IPS-NIHi7 (cell line): ENCODE results near the gene PICK1.
"Not testable (repeated sequence)": the region's sequence is repeated elsewhere in the genome, so short reads cannot be mapped to it uniquely, and the experiment has no call there.

ENCODE experiments used
- DNase-seq: peaks from one replicate; pipeline ENCODE4 v3.0.0; 2012; ENCODE audit warnings: mixed read lengths; ENCODE audit errors: extremely low spot score

Gene PICK1

GRCh38 chr22:38114484-38115398 is 57.5 kb downstream of the PICK1 start:
- peak; percentile 96 for DNase-seq

- DNase-seq = no peak
Measured at GRCh38 chr22:38115423-38116205, 58.4 kb downstream of the PICK1 start.

- not testable (repeated sequence) for DNase-seq
Measured at GRCh38 chr22:38117556-38117955, 60.4 kb downstream of the PICK1 start.

GRCh38 chr22:38118182-38118581 is 61.0 kb downstream of the PICK1 start:
- no peak for DNase-seq

- not testable (repeated sequence) for DNase-seq
Measured at GRCh38 chr22:38118747-38119146, 61.5 kb downstream of the PICK1 start.

GRCh38 chr22:38120359-38121110 is 63.3 kb downstream of the PICK1 start:
- no peak for DNase-seq

- DNase-seq = no peak
Measured at GRCh38 chr22:38122616-38123015, 65.4 kb downstream of the PICK1 start.

- DNase-seq = no peak
Measured at GRCh38 chr22:38124236-38124974, 67.2 kb downstream of the PICK1 start.

GRCh38 chr22:38125038-38125610 is 67.9 kb downstream of the PICK1 start:
- no peak for DNase-seq
